Measurements from ENCODE around the gene PTGR2. TPM values are rescaled to one million over a fixed set of nuclear protein-coding genes. Genes with fewer than 3 reads are reported as not detected.

PTGR2 gene
- total and polyA plus RNA-seq, 2 of the 8 experiments (the other 6 are each of a cell fraction or from before 2014, with no cell fraction given) = 6.0 to 17.5 TPM

- Histone ChIP-seq H3K23ac (ENCODE audit: insufficient read length) (no peak overlapping the region), H4K91ac (replicated peaks; ENCODE audit: insufficient read length, low read length) (no peak overlapping the region), H3K27ac (ENCODE audit: low read depth, low read length) (no peak overlapping the region), H3K27me3 (replicated peaks in 1 of 4; ENCODE audit: control insufficient read depth in 3 of 4, extremely low read depth in 1 of 4, insufficient read depth in 3 of 4, low read length in 3 of 4) (no peaks in the 10 kb centered on the region), H4K8ac (ENCODE audit: extremely low read depth, insufficient read depth, low read length) (no peak overlapping the region), H2BK5ac (ENCODE audit: low read depth, low read length) (no peak overlapping the region), H3K9ac (replicated peaks in 1 of 4; ENCODE audit: extremely low read depth in 1 of 4, low read depth in 3 of 4, low read length in 3 of 4) (no peak overlapping the region), H3K18ac (ENCODE audit: extremely low read depth, low read length) (no peak overlapping the region), H3K4me2 (ENCODE audit: insufficient read depth in 1 of 2, low read depth in 2 of 2, low read length in 2 of 2) (no peak overlapping the region), H3K56ac (replicated peaks; ENCODE audit: insufficient read length, low read depth, low read length) (no peak overlapping the region), H3K4me1 (replicated peaks in 1 of 4; ENCODE audit: control insufficient read depth in 3 of 4, insufficient read depth in 4 of 4, low read length in 3 of 4) (no peaks in the 10 kb centered on the region), H2BK15ac (ENCODE audit: low read length) (no peak overlapping the region), H2BK20ac (ENCODE audit: low read length) (no peak overlapping the region), H3K23me2 (ENCODE audit: low read depth, low read length) (no peaks in the 10 kb centered on the region; the same call in 1 of the 2 replicates), H2BK120ac (replicated peaks; ENCODE audit: low read depth, low read length) (no peak overlapping the region), H3K9me3 (ENCODE audit: insufficient read depth in 2 of 2, low read depth in 1 of 2, low read length in 1 of 2) (no peaks in the 10 kb centered on the region), H4K20me1 (replicated peaks in 1 of 2; ENCODE audit: control insufficient read depth in 1 of 2, insufficient read depth in 2 of 2, low read length in 2 of 2) (no peaks in the 10 kb centered on the region), H2BK12ac (ENCODE audit: low read depth, low read length) (no peak overlapping the region), H3K14ac (ENCODE audit: insufficient read length) (no peak overlapping the region), H3K79me2 (ENCODE audit: control insufficient read depth in 1 of 2, insufficient read depth in 2 of 2, low read length in 2 of 2) (peaks cover 0 to 5% of the 10 kb centered on the region in 2 experiments; a peak in 1 of 4 replicates), H3K4ac (replicated peaks; ENCODE audit: insufficient read length, low read depth, low read length) (no peak overlapping the region), H3K36me3 (ENCODE audit: control insufficient read depth in 2 of 4, insufficient read depth in 4 of 4, low read length in 3 of 4) (peaks cover 2 to 48% (median 32%) of the 10 kb centered on the region in 4 experiments; a peak in 7 of 8 replicates), H3K79me1 (ENCODE audit: low read depth, low read length) (no peaks in the 10 kb centered on the region), H2AFZ (ENCODE audit: low read length) (no peak overlapping the region), H3K4me3 (ENCODE audit: extremely low read depth in 1 of 4, insufficient read depth in 2 of 4, low read depth in 3 of 4, low read length in 4 of 4) (no peak overlapping the region), H2AK5ac (ENCODE audit: low read depth, low read length) (no peak overlapping the region), H4K5ac (ENCODE audit: insufficient read length, low read depth, low read length) (no peak overlapping the region)
- CTCF ChIA-PET (ENCODE audit: partially characterized antibody) = no interaction called here
- no peak for DNase-seq (ENCODE audit: low read depth in 1 of 2, low spot score in 2 of 2)
- POLR2A ChIA-PET (ENCODE audit: partially characterized antibody) = no interaction called here
- FAIRE-seq = no peak
- WGBS, 2 experiments (ENCODE audit: extremely low coverage in 1 of 2, insufficient coverage in 1 of 2, insufficient read length in 1 of 2, insufficient replicate concordance in 2 of 2, low coverage in 1 of 2, low lambda C conversion rate in 2 of 2, missing lambda C conversion rate in 1 of 2) = 100% methylated on average over 1 of the region's 1 CpG; no CpG with 5 or more reads in 1 of the 2 experiments
- TF ChIP-seq SP4 (IDR thresholded peaks at IDR 0.05; ENCODE audit: low read length) = no peak
- TF ChIP-seq MAX (IDR thresholded peaks at IDR 0.05) = no peak
- TF ChIP-seq CTCF (IDR thresholded peaks at IDR 0.05; ENCODE audit: control extremely low read depth in 1 of 3, insufficient read depth in 1 of 3, low read depth in 1 of 3, low read length in 3 of 3) = no peak
- TF ChIP-seq POU5F1 (IDR thresholded peaks at IDR 0.05; ENCODE audit: low read depth, low read length) = no peak
- no peak for TF ChIP-seq CREB1 (IDR thresholded peaks at IDR 0.05)
- TF ChIP-seq KDM5A (IDR thresholded peaks at IDR 0.05; ENCODE audit: low read length) = no peak
- TF ChIP-seq GABPA (IDR thresholded peaks at IDR 0.05; ENCODE audit: borderline replicate concordance, insufficient read depth, low read length) = no peak
- TF ChIP-seq NRF1 (IDR thresholded peaks at IDR 0.05; ENCODE audit: low read depth, low read length) = no peak
- TF ChIP-seq RFX5 (IDR thresholded peaks at IDR 0.05; ENCODE audit: borderline replicate concordance, low read depth, low read length) = no peak
- no peak for TF ChIP-seq BCL11A (IDR thresholded peaks at IDR 0.05; ENCODE audit: low read depth in 2 of 2, low read length in 2 of 2)
- no peak for TF ChIP-seq ATF2 (IDR thresholded peaks at IDR 0.05; ENCODE audit: low read length)
Observed at GRCh38 chr14:73896521-73896920, 44.9 kb downstream of the PTGR2 start.
